ENCODE results near the gene CD151. TPM values are rescaled to one million over a fixed set of nuclear protein-coding genes. Genes with fewer than 3 reads are reported as not detected.

CD151 gene
- total RNA-seq, 1 donor from 2014 or later, result 377 TPM

DNA sequence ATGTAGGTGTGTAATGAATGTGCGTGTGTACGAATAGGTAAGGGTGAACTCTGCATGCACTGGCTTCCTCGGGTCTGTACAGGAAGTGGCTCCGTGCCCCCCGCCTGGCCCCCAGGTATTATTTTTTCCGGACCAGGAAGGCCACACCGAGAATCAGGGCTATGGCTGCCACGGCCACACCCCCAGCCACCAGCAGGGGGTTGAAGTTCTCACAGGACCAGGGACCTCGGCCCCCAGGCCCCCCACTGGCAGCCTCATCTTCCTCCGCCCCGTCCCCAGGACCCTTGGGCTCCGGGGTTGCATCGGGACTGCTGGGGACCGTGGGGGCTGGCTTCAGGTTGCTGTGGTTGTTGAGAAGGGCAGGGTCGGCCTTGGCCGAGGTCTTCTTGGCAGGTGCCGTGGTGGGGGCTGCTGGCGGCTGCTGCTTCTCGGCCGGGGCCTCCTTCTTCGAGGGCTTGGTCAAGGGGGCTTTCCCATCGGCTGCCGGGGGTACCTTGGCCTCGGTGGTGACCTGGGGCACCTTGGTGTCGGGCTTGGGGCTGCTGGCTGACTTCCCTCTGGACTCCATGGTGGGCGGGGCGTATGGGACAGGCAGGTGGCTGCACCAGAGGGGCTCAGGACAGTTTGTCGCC is 44.6 kb upstream of the CD151 start:
- Mint-ChIP-seq H3K27me3 (ENCODE audit: unreplicated experiment) (no peaks in the 10 kb centered on the region), H3K4me1 (ENCODE audit: unreplicated experiment) (peaks cover 12% of the 10 kb centered on the region), H3K27ac (ENCODE audit: unreplicated experiment) (no peak overlapping the region), H3K36me3 (ENCODE audit: unreplicated experiment) (peaks cover 3% of the 10 kb centered on the region), H3K9me3 (ENCODE audit: unreplicated experiment) (no peaks in the 10 kb centered on the region), H3K4me3 (ENCODE audit: unreplicated experiment) (no peak overlapping the region)
- TF ChIP-seq, protein P1, sequence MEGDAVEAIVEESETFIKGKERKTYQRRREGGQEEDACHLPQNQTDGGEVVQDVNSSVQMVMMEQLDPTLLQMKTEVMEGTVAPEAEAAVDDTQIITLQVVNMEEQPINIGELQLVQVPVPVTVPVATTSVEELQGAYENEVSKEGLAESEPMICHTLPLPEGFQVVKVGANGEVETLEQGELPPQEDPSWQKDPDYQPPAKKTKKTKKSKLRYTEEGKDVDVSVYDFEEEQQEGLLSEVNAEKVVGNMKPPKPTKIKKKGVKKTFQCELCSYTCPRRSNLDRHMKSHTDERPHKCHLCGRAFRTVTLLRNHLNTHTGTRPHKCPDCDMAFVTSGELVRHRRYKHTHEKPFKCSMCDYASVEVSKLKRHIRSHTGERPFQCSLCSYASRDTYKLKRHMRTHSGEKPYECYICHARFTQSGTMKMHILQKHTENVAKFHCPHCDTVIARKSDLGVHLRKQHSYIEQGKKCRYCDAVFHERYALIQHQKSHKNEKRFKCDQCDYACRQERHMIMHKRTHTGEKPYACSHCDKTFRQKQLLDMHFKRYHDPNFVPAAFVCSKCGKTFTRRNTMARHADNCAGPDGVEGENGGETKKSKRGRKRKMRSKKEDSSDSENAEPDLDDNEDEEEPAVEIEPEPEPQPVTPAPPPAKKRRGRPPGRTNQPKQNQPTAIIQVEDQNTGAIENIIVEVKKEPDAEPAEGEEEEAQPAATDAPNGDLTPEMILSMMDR (IDR thresholded peaks at IDR 0.05), result no peak
- no peak for DNase-seq (ENCODE audit: extremely low spot score, unreplicated experiment)

DNA sequence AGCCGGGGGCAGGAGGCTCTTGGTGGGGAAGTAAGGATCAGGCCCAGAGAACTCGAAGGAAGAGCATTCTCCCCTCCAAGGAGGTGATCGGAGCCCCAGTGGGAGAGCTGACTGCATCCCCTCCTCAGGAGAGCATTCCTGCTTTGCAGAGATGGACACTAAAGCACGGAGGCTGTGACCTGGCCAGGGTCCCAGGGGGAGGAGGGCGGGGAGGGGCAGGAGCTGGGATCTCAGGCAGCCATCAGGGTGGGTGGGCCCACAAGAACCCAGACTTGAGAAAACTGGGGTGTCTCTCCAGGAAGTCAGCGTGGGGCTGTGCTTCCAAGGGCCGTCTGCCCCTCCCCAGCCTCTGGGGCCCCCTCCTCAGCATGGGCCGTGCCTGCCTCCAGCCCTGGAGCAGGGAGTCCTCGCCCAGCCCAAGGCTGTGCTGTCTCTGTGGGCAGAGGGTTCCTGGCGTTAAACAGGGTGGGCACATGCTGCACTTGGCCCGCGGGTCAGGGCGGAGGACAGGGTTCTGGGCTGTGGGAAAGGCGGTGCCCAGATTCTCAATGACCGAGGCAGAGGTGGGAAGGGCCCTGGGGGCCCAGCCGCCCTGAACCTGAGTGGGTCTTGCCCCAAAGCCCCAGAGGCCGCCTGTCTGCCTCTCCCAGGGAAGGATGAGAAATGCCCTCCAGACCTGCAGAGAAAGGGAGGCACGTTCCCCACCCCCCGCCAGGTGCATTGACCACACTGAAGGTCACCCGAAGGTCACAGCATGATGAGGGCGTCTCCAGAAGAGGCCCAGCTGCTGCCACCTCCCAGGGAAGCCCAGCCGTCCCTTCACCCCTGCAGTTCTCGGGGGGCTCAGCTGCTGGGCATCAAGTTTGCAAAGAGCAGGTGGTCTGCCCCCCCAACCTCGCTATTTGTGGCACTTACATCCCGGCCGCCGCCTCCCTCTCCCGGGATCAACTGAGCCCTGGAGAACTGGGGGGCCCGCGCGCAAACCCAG is 43.5 kb upstream of the CD151 start:
- H3K9me3 Mint-ChIP-seq (ENCODE audit: unreplicated experiment), result no peaks in the 10 kb centered on the region
- no peak overlapping the region for H3K27ac Mint-ChIP-seq (ENCODE audit: unreplicated experiment)
- peaks cover 3% of the 10 kb centered on the region for H3K4me1 Mint-ChIP-seq (ENCODE audit: unreplicated experiment)
- no peaks in the 10 kb centered on the region for H3K27me3 Mint-ChIP-seq (ENCODE audit: unreplicated experiment)
- TF ChIP-seq, protein P1 (IDR thresholded peaks at IDR 0.05), result no peak
- no peak overlapping the region for H3K4me3 Mint-ChIP-seq (ENCODE audit: unreplicated experiment)
- no peak for DNase-seq (ENCODE audit: extremely low spot score, unreplicated experiment)
- no peaks in the 10 kb centered on the region for H3K36me3 Mint-ChIP-seq (ENCODE audit: unreplicated experiment)

DNA sequence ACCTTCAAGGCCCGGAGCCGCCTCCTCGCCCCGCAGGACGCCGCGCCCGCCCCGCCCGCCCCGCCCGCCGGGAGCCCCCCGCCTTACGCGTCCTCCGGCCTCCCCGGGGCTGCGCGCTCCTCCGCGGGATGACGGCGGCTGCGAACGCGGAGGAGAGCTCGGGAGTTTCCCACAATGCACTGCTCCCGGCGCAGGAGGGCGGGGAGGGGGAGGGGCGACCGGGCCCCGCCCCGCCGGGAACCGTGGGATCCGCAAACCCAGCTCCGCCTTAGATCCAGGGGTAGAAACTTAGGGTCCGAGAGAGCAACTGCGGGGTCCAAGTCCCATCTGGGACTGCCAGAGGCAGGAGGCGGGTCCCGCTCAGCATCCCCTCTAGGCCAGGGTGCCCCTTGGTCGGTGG is 42.8 kb upstream of the CD151 start, which contains the start of gene CEND1:
TSS of gene CEND1 (minus strand) at position 148 of the 400 bp plus-strand sequence. CDS start 1,514 bp downstream, outside the sequence.
- peak within 1 kb of the TSS; percentile 7 for H3K27ac Mint-ChIP-seq (ENCODE audit: unreplicated experiment)
- H3K4me3 Mint-ChIP-seq (ENCODE audit: unreplicated experiment), result no peak within 1 kb of the TSS

DNA sequence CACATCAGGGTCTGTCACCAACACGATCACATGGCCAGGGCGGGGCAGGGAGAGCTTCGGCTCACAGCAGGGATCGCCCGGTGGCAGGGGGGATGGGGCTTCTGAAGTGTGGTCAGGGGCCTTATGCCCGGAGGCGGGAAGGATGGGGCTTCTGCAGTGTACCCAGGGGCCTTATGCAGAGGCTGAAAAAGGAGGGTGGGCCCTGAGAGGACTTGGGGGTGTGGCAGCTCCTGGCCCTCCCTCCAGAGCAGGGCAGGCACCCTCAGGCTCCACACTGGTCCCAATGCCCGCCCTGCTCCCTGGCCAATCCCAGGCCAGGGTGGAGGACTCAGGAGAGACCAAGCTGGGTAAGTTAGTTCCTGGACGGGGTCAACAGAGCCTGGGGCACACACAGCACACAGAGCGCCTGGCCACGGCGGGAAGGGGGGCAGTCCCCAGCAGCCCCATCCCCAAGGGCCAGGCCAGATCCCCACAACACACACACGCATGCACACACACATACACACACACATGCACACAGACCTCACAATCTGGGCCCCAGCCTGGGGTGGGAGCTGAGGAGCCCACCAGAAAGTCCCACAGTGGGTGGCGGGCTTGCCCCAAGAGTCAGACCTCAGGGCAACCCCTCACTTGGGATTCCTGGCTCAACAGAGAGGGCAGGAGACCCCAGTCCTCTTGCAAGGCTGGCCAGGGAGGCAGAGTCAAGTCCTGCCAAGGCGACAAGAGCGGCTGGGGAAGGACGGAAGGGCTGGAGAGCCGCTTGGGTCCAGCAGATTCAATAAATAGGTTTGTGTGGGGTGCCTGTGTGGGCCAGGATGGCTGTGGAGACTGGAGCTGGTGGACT is 41.8 kb upstream of the CD151 start:
- Mint-ChIP-seq H3K36me3 (ENCODE audit: unreplicated experiment) (no peaks in the 10 kb centered on the region), H3K27me3 (ENCODE audit: unreplicated experiment) (no peaks in the 10 kb centered on the region), H3K4me3 (ENCODE audit: unreplicated experiment) (no peak overlapping the region), H3K27ac (ENCODE audit: unreplicated experiment) (peak overlapping the region; percentile 7), H3K9me3 (ENCODE audit: unreplicated experiment) (no peaks in the 10 kb centered on the region), H3K4me1 (ENCODE audit: unreplicated experiment) (peaks cover 9% of the 10 kb centered on the region)
- no peak for DNase-seq (ENCODE audit: extremely low spot score, unreplicated experiment)
- TF ChIP-seq, protein P1 (IDR thresholded peaks at IDR 0.05), result no peak

More for the DNA sequence above, 42.8 kb upstream of the CD151 start, which contains the start of gene CEND1:
- Mint-ChIP-seq H3K36me3 (ENCODE audit: unreplicated experiment) (no peaks in the 10 kb centered on the region), H3K4me1 (ENCODE audit: unreplicated experiment) (peaks cover 3% of the 10 kb centered on the region), H3K9me3 (ENCODE audit: unreplicated experiment) (no peaks in the 10 kb centered on the region), H3K27me3 (ENCODE audit: unreplicated experiment) (no peaks in the 10 kb centered on the region)
- TF ChIP-seq, protein P1 (IDR thresholded peaks at IDR 0.05), result no peak
- peak; percentile 83 for DNase-seq (ENCODE audit: extremely low spot score, unreplicated experiment)
